ENCODE measurements around the gene CRACR2B.

The CRACR2B gene

DNA sequence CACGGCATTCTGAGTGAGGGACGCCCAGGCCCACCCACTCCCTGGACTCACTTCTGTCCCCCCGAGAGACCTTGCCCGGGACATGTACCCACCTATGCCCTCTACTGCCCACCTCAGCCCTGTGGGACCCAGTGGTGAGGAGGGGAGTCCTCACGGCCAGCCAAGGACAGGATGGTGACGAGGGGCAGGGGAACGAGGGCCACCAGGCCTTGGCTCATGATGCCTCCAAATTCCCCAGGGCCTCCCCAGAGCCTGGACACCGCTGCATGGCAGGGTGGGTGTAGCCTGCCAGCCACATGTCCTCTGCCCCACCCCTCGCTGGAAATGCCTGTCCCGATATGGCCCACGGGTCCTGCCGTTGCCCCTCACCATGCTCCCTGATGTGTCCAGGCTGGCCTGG lies 41.1 kb downstream of the CRACR2B start:
- no peak for DNase-seq (ENCODE audit: low spot score)

GRCh38 chr11:869399-870126 lies 41.8 kb downstream of the CRACR2B start:
- DNase-seq (ENCODE audit: low spot score) = no peak

GRCh38 chr11:870127-870413 lies 42.4 kb downstream of the CRACR2B start:
- DNase-seq (ENCODE audit: low spot score) = no peak

GRCh38 chr11:870418-870817 lies 42.7 kb downstream of the CRACR2B start:
- no peak for DNase-seq (ENCODE audit: low spot score)

GRCh38 chr11:871472-871871 lies 43.8 kb downstream of the CRACR2B start:
- no peak for DNase-seq (ENCODE audit: low spot score)

DNA sequence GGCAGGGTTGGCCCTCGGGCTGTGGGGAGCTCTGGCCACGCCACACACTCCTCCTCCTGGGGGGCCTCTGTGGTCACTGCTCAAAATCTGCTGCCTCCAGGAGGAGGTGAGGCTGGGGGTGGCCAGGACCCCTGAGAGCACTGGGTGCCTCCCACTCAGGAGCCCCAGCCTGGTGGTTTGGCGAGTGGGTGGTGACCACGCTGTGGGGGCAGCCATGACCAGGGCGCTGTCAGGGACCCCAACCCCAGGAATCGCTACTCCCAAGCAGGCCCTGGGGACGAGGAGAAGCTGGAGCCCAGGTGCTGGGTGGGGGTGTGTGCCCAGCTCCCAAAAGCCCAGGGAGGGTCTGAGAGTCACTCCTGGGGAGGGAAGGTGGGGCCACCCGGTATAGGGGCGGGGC lies 45.1 kb downstream of the CRACR2B start:
- no peak for DNase-seq (ENCODE audit: low spot score)

DNA sequence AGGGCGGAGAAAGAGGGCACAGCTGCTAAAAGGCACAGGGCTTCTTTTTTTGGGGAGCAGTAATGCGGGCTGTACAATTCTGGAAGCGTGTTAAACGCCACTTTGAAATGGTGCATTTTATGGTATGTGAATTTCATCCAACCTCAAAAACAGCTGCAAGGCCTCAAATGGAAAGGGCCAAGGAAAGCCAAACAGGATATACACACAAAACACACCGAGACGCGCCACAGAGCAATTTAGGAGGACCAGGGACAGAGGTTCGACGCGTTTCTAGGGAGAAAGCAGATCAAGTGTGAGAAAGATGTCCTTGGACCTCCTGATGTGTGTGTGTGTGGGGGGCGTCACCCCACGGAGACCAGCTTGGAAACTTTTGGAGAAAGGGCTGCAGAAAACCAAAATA lies 46.0 kb downstream of the CRACR2B start:
- no peak for DNase-seq (ENCODE audit: low spot score)

- DNase-seq (ENCODE audit: low spot score) = no peak
Observed at GRCh38 chr11:875203-875602, 47.5 kb downstream of the CRACR2B start.

DNA sequence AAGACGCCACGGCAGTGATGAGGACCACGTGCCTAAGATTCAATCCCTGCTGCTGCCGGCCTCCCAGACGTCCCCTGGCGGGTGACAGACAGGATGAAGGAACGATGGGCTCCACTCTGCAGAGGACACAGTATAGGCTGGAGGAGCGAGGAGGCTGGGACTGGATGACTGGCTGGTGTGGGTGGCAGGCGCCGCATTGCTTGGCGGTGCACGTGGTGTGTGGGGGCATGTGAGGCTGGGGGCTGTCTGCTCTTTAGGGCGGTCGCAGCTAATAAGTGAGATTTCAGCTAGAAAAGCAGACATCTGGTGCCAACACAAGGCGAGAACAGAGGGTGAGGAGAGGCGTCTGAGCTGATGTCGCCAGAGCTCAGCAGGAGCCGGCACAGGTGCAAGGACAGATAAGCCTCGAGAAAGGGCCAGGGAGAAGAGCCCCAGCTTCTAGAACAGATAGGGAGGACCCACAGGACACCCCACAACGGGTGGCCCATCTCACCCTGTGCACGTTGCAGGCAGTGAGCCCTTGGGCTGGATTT lies 48.1 kb downstream of the CRACR2B start:
- no peak for DNase-seq (ENCODE audit: low spot score)

GRCh38 chr11:876545-876944 lies 48.8 kb downstream of the CRACR2B start:
- peak; percentile 88 for DNase-seq (ENCODE audit: low spot score)

- DNase-seq (ENCODE audit: low spot score) = no peak
Observed at GRCh38 chr11:877565-877964, 49.8 kb downstream of the CRACR2B start.

- no peak for DNase-seq (ENCODE audit: low spot score)
Observed at GRCh38 chr11:880447-880846, 52.7 kb downstream of the CRACR2B start.
